MCF 10A (cell line): ENCODE results near the gene MAP3K2. TPM values are rescaled to one million over a fixed set of nuclear protein-coding genes. Genes with fewer than 3 reads are reported as not detected.

Experiments
- BruUV-seq: library from RNA; stranded (reverse); fragments of 400-500 nt; replicated peaks from 2 replicates; lab custom pipeline; 2021; lab: Mats Ljungman, UMichigan
- CTCF ChIA-PET: fragments of 300-600 bp; sonication (Branson Sonifier 250); formaldehyde crosslinking; extraction: SDS; loops from one replicate; lab custom pipeline; 2021; ENCODE audit warnings: antibody characterized with exemption, inconsistent platforms; lab: Yijun Ruan, JAX
- POLR2A ChIA-PET: fragments of 300-600, 350-650 bp; sonication (Branson Sonifier 250); formaldehyde crosslinking; extraction: SDS; loops from one replicate; lab custom pipeline; 2020; ENCODE audit warnings: antibody characterized with exemption, inconsistent platforms; lab: Yijun Ruan, JAX
- DNase-seq: peaks from one replicate; pipeline ENCODE4 v3.0.0-alpha.2; 2018; ENCODE audit not compliant: unreplicated experiment
- H3K27ac Mint-ChIP-seq: one replicate; pipeline ENCODE4 v1.8.0; 2022; ENCODE audit warnings: mild to moderate bottlenecking, low read depth, mixed read lengths; ENCODE audit not compliant: unreplicated experiment
- H3K27me3 Mint-ChIP-seq: one replicate; pipeline ENCODE4 v1.8.0; 2022; ENCODE audit warnings: mixed read lengths; ENCODE audit not compliant: insufficient read depth, unreplicated experiment
- H3K36me3 Mint-ChIP-seq: one replicate; pipeline ENCODE4 v1.8.0; 2022; ENCODE audit warnings: mild to moderate bottlenecking, moderate library complexity, mixed read lengths; ENCODE audit not compliant: insufficient read depth, unreplicated experiment
- H3K4me1 Mint-ChIP-seq: one replicate; pipeline ENCODE4 v1.8.0; 2022; ENCODE audit warnings: mixed read lengths; ENCODE audit not compliant: insufficient read depth, unreplicated experiment
- H3K4me3 Mint-ChIP-seq: one replicate; pipeline ENCODE4 v1.8.0; 2022; ENCODE audit warnings: mild to moderate bottlenecking, moderate library complexity, mixed read lengths; ENCODE audit not compliant: unreplicated experiment
- H3K9me3 Mint-ChIP-seq: one replicate; pipeline ENCODE4 v1.8.0; 2022; ENCODE audit warnings: mixed read lengths; ENCODE audit not compliant: unreplicated experiment
- intact Hi-C: fragments of 100-400 bp; cut with micrococcal nuclease; formaldehyde crosslinking; loops from 2 replicates; pipeline ENCODE4 v1.14.1; 2022
- total RNA-seq: library from RNA; stranded (reverse); gene quantifications from 2 replicates; pipeline ENCODE4 v1.2.3, GENCODE V29; 2022
- TF ChIP-seq, protein P1 (sequence below): fragments of 200-600 bp; IDR thresholded peaks from one replicate; pipeline ENCODE4 v1.8.0; 2022; ENCODE audit warnings: antibody characterized with exemption, mild to moderate bottlenecking; ENCODE audit not compliant: unreplicated experiment

Gene MAP3K2
- total RNA-seq, 1 experiment from 2014 or later: 62.9 TPM

DNA sequence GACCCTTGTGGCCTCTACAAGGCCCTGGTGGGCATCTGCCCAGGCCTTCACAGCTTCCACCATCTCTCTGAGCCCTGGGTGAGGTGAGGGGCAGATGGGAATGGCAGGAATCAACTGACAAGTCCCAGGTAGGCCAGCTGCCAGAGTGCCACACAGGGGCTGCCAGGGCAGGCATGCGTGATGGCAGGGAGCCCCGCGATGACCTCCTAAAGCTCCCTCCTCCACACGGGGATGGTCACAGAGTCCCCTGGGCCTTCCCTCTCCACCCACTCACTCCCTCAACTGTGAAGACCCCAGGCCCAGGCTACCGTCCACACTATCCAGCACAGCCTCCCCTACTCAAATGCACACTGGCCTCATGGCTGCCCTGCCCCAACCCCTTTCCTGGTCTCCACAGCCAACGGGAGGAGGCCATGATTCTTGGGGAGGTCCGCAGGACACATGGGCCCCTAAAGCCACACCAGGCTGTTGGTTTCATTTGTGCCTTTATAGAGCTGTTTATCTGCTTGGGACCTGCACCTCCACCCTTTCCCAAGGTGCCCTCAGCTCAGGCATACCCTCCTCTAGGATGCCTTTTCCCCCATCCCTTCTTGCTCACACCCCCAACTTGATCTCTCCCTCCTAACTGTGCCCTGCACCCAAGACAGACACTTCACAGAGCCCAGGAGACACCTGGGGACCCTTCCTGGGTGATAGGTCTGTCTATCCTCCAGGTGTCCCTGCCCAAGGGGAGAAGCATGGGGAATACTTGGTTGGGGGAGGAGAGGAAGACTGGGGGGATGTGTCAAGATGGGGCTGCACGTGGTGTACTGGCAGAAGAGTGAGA, 32.5 kb upstream of the MAP3K2 start:
- no peak overlapping the region for H3K4me3 Mint-ChIP-seq
- H3K4me1 Mint-ChIP-seq: peaks cover 15% of the 10 kb centered on the region
- intact Hi-C loops: no loop called here
- no peaks in the 10 kb centered on the region for H3K9me3 Mint-ChIP-seq
- CTCF ChIA-PET: interaction anchor here (0.8 to 1.3 kb wide), 3 partner anchors 19 to 59 kb away, joined by 4 to 5 read pairs (median 4); no protein-coding TSS in a partner anchor
- BruUV-seq: no TSS peak
- no peak for DNase-seq
- H3K27ac Mint-ChIP-seq: no peak overlapping the region
- POLR2A ChIA-PET: interaction anchor here (1.0 kb wide), 1 partner anchor 96 kb away, joined by 3 read pairs; no protein-coding TSS in a partner anchor
- no peaks in the 10 kb centered on the region for H3K36me3 Mint-ChIP-seq
- peaks cover 25% of the 10 kb centered on the region for H3K27me3 Mint-ChIP-seq
- TF ChIP-seq, protein P1, sequence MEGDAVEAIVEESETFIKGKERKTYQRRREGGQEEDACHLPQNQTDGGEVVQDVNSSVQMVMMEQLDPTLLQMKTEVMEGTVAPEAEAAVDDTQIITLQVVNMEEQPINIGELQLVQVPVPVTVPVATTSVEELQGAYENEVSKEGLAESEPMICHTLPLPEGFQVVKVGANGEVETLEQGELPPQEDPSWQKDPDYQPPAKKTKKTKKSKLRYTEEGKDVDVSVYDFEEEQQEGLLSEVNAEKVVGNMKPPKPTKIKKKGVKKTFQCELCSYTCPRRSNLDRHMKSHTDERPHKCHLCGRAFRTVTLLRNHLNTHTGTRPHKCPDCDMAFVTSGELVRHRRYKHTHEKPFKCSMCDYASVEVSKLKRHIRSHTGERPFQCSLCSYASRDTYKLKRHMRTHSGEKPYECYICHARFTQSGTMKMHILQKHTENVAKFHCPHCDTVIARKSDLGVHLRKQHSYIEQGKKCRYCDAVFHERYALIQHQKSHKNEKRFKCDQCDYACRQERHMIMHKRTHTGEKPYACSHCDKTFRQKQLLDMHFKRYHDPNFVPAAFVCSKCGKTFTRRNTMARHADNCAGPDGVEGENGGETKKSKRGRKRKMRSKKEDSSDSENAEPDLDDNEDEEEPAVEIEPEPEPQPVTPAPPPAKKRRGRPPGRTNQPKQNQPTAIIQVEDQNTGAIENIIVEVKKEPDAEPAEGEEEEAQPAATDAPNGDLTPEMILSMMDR: no peak

DNA sequence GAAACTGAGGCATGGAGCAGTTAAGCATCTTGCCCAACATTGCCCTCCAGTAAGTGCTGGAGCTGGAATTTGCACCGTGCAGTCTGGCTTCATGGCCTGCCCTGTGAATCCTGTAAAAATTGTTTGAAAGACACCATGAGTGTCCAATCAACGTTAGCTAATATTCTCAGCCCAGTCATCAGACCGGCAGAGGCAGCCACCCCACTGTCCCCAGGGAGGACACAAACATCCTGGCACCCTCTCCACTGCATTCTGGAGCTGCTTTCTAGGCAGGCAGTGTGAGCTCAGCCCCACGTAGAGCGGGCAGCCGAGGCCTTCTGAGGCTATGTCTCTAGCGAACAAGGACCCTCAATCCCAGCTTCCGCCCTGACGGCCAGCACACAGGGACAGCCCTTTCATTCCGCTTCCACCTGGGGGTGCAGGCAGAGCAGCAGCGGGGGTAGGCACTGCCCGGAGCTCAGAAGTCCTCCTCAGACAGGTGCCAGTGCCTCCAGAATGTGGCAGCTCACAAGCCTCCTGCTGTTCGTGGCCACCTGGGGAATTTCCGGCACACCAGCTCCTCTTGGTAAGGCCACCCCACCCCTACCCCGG, 31.8 kb upstream of the MAP3K2 start:
- H3K4me3 Mint-ChIP-seq: no peak overlapping the region
- no peak for DNase-seq
- H3K27ac Mint-ChIP-seq: no peak overlapping the region
- no peaks in the 10 kb centered on the region for H3K9me3 Mint-ChIP-seq
- peaks cover 25% of the 10 kb centered on the region for H3K27me3 Mint-ChIP-seq
- peaks cover 15% of the 10 kb centered on the region for H3K4me1 Mint-ChIP-seq
- intact Hi-C loops: loop anchor here (5.0 kb wide), 1 partner anchor 62 kb away; no protein-coding TSS in a partner anchor
- ChIA-PET CTCF (interaction anchor here (0.5 to 1.3 kb wide), 4 partner anchors 19 to 140 kb away, joined by 3 to 5 read pairs (median 4); no protein-coding TSS in a partner anchor), POLR2A (interaction anchor here (1.0 to 1.1 kb wide), 2 partner anchors 34 to 95 kb away, joined by 3 to 4 read pairs; no protein-coding TSS in a partner anchor)
- no peaks in the 10 kb centered on the region for H3K36me3 Mint-ChIP-seq
- TF ChIP-seq, protein P1: no peak
- BruUV-seq: no TSS peak

DNA sequence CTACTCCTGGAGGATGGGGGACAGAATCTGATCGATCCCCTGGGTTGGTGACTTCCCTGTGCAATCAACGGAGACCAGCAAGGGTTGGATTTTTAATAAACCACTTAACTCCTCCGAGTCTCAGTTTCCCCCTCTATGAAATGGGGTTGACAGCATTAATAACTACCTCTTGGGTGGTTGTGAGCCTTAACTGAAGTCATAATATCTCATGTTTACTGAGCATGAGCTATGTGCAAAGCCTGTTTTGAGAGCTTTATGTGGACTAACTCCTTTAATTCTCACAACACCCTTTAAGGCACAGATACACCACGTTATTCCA, 31.3 kb upstream of the MAP3K2 start:
- H3K4me1 Mint-ChIP-seq: peaks cover 16% of the 10 kb centered on the region
- ChIA-PET CTCF (interaction anchor here (0.5 to 1.3 kb wide), 3 partner anchors 49 to 140 kb away, joined by 3 to 5 read pairs (median 4); no protein-coding TSS in a partner anchor), POLR2A (interaction anchor here (0.6 to 1.1 kb wide), 3 partner anchors 33 to 95 kb away, joined by 3 to 4 read pairs (median 3); no protein-coding TSS in a partner anchor)
- H3K27ac Mint-ChIP-seq: no peak overlapping the region
- H3K9me3 Mint-ChIP-seq: no peaks in the 10 kb centered on the region
- TF ChIP-seq, protein P1: no peak
- intact Hi-C loops: loop anchor here (5.0 kb wide), 1 partner anchor 62 kb away; no protein-coding TSS in a partner anchor
- no peak overlapping the region for H3K4me3 Mint-ChIP-seq
- peaks cover 21% of the 10 kb centered on the region for H3K27me3 Mint-ChIP-seq
- no peaks in the 10 kb centered on the region for H3K36me3 Mint-ChIP-seq
- no TSS peak for BruUV-seq
- no peak for DNase-seq
